ENCODE results near the gene C2orf74. TPM values are rescaled to one million over a fixed set of nuclear protein-coding genes. Genes with fewer than 3 reads are reported as not detected.

C2orf74 gene
- total and polyA plus RNA-seq, 3 donors from 2014 or later = 39.4 to 50.0 (median 40.4) TPM

- intact Hi-C loops (cut with DNase I; ENCODE audit: low total_unique reads) = no loop called here
- TF ChIP-seq CTCF (IDR thresholded peaks at IDR 0.05) (peak in 2 of 3 experiments; percentile 3 to 5), POLR2A (IDR thresholded peaks at IDR 0.05) (peak; percentile 67)
- Histone ChIP-seq H3K27ac (peak overlapping the region; percentile 100), H3K36me3 (ENCODE audit: low read depth, missing control alignments) (no peaks in the 10 kb centered on the region), H3K4me3 (peak overlapping the region; percentile 90 to 97), H3K4me1 (peaks cover 52% of the 10 kb centered on the region), H3K27me3 (no peaks in the 10 kb centered on the region), H3K9me3 (no peaks in the 10 kb centered on the region)
- WGBS, 2 donors = 1% methylated on average over 25 to 67 of the region's 111 CpGs
- DNase-seq = peak; percentile 92
These were observed 15.1 kb downstream of the C2orf74 start for GRCh38 chr2:61176755-61177726.

DNA sequence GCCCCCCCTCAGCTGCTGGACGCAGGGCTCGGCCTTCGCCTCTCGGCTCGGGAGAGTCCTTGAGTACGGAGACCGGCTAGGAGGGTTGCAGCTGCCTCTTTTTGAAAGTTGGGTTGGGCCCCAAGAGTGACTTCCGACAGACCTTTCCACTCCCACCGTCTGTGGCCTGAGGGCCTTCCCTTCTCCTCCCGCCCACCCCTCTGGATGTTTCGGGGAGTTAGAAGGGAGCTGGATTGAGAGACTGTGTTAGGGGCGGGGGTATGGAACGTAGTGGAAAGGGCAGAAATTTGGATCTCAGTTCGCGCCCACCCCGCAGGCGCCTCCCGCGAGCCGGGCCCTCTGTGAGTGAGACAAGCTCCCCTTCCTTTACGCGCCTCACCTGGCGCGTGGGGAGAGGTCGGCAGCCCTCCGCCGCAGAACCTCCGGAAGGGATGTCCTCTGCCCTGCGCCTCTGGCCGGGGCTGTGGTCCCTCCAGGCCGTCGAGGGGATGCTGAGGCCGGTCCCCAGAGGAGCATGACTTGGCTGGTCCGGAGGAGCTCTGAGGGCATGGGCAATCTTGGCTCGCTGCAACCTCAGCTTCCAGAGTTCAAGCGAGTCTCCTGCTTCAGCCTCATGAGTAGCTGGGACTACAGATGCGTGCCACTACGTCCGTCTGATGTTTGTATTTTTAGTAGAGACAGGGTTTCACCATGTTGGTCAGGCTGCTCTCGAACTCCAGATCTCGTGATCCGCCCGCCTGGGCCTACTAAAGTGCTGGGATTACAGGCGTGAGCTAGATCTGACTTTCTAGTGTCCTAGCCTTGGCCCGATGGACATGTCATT is 15.9 kb downstream of the C2orf74 start:
- peak overlapping the region; percentile 90 to 97 for H3K4me3 ChIP-seq
- no peaks in the 10 kb centered on the region for H3K27me3 ChIP-seq
- peak overlapping the region; percentile 100 for H3K27ac ChIP-seq
- intact Hi-C loops (cut with DNase I; ENCODE audit: low total_unique reads) = no loop called here
- H3K4me1 ChIP-seq = peaks cover 46% of the 10 kb centered on the region
- peak; percentile 41 for DNase-seq
- H3K9me3 ChIP-seq = no peaks in the 10 kb centered on the region
- H3K36me3 ChIP-seq (ENCODE audit: low read depth, missing control alignments) = no peaks in the 10 kb centered on the region
- TF ChIP-seq POLR2A (IDR thresholded peaks at IDR 0.05) (no peak), CTCF (IDR thresholded peaks at IDR 0.05) (no peak)
- 7 to 46% methylated on average over 6 to 45 of the region's 45 CpGs for WGBS, 2 donors

- Histone ChIP-seq H3K9me3 (no peaks in the 10 kb centered on the region), H3K4me3 (peak overlapping the region; percentile 90 to 97), H3K27ac (peak overlapping the region; percentile 100), H3K4me1 (peaks cover 46% of the 10 kb centered on the region), H3K27me3 (no peaks in the 10 kb centered on the region), H3K36me3 (ENCODE audit: low read depth, missing control alignments) (no peaks in the 10 kb centered on the region)
- no peak for DNase-seq
- intact Hi-C loops (cut with DNase I; ENCODE audit: low total_unique reads) = no loop called here
- WGBS, 2 donors = 56 to 75% methylated on average over 22 of the region's 22 CpGs
- TF ChIP-seq POLR2A (IDR thresholded peaks at IDR 0.05) (no peak), CTCF (IDR thresholded peaks at IDR 0.05) (no peak)
These were observed 16.9 kb downstream of the C2orf74 start for GRCh38 chr2:61178603-61179545.

All from testis (tissue), 3 donors.